Endometrial microvascular endothelial cells (primary cell): ENCODE data around the gene DTL. TPM values are rescaled to one million over a fixed set of nuclear protein-coding genes. Genes with fewer than 3 reads are reported as not detected.

ENCODE experiments used
- in situ Hi-C: cut with HindIII; loops from 2 replicates; pipeline ENCODE4 v1.10.0; 2017; ENCODE audit warnings: low sequenced_read_pairs, low pct_unique_long_range_greater_than_20kb; ENCODE audit errors: inconsistent ontology term
- total RNA-seq: library from RNA; depleted of rRNA; stranded (reverse); fragments of >200 nt; gene quantifications from one replicate; pipeline ENCODE4 v1.2.3, GENCODE V29; 2015; ENCODE audit errors: inconsistent ontology term

DTL gene
- total RNA-seq, 1 donor from 2014 or later, result 19.1 TPM

DNA sequence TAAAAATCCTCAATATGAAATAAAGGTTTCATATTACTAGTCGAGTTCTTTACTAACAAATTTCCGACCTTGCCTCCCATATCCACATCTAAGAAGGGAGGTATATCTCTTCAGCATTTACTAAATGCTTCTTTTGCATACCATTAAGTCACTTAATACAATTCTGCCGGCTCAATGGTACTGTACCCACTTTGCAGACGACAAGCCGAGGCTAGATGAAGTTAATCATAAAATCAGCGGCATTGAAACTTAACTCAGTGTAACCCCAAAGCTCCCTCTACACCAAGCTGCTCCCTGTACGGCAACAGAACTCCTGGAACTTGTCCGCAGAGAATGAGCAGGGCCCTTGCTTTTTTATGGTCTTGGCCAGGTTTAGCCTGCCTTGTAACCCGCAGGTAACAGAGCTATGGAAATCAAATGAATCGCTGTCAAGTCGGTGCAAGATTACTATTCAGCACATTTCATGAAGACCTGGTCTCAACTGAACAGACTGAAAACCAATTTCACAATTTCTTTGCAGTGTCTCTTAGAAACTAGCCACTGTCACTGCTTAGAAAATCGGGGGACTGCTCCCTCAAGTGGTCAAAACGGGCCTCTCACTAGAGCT, 929 bp upstream of the DTL start:
- in situ Hi-C loops, result no loop called here

GRCh38 chr1:212035835-212036605, 472 bp downstream of the DTL start:
- in situ Hi-C loops, result no loop called here

GRCh38 chr1:212037900-212038299, 2.4 kb downstream of the DTL start:
- in situ Hi-C loops, result no loop called here

- in situ Hi-C loops, result no loop called here
Measured at GRCh38 chr1:212039622-212040021, 4.1 kb downstream of the DTL start.

GRCh38 chr1:212040629-212041412, 5.3 kb downstream of the DTL start:
- in situ Hi-C loops, result no loop called here

DNA sequence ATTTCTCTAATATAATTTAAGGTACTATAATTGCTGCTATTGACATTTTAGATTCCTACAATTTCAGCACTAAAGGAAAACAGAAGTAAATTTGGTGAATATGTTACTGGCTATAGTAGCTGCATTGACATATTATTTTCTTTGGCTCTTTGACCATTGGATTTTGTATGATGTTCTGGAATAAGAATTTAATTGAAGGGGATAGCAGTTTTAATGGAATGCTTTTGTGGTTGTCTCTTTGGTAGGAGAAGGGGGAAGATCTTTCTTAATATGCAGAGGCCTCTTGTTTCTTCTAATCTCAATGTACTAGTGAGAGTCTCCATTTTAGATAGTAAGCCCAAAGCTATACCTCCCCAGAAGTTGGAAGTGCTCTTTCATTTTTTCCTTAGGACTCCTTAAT, 6.9 kb downstream of the DTL start:
- in situ Hi-C loops, result no loop called here

DNA sequence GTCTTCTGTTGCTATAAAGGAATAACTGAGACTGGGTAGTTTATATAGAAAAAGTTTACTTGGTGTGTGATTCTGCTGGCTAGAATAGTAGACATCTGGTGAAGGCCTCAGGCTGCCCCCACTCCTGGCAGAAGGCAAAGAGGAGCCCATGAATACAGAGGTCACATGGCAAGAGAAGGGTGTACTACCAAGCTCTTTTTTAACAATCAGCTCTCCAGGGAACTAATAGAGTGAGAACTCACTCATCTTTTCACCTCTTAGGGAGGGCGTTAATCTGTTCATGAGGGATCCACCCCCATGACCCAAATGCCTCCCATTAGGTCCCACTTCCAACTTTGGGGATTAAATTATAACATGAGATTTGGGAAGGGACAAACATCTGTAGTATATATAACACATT, 9.3 kb downstream of the DTL start:
- in situ Hi-C loops, result no loop called here

DNA sequence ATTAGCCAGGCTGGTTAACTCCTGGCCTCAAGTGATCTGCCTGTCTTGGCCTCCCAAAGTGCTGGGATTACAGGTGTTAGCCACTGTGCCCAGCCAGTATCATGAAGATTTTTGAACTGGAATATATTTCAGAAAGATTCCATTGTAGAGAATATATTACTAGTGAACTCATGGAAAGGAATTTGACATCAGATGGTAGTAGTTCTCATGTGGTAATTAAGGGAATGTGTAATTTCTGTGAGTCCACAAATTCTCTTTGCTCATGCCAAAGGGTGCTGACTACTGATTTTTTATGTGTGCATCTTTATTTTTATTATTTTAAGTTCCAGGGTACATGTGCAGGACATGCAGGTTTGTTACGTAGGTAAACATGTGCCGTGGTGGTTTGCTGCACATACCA, 10.4 kb downstream of the DTL start:
- in situ Hi-C loops, result no loop called here

DNA sequence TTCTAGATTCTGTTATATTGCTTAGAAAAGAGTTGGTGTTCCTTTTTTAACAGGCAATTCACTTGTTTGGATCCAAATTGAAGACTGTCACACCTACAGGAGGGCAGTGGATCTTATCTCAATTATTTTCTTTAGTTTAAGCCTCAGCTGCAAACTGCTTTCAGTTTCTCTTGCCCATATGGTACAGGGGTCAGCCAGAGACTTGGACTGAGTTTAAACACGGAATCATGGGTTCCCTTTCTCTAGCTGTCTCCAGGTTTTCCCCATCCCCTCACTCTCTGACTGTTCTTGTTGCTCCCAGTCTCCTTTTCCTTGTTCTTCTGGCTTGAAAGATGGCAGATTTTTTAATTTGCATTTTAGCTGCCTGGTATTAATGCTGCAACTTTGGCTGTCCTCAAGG, 18.4 kb downstream of the DTL start:
- in situ Hi-C loops, result no loop called here

GRCh38 chr1:212055333-212055732, 19.8 kb downstream of the DTL start:
- in situ Hi-C loops, result no loop called here

DNA sequence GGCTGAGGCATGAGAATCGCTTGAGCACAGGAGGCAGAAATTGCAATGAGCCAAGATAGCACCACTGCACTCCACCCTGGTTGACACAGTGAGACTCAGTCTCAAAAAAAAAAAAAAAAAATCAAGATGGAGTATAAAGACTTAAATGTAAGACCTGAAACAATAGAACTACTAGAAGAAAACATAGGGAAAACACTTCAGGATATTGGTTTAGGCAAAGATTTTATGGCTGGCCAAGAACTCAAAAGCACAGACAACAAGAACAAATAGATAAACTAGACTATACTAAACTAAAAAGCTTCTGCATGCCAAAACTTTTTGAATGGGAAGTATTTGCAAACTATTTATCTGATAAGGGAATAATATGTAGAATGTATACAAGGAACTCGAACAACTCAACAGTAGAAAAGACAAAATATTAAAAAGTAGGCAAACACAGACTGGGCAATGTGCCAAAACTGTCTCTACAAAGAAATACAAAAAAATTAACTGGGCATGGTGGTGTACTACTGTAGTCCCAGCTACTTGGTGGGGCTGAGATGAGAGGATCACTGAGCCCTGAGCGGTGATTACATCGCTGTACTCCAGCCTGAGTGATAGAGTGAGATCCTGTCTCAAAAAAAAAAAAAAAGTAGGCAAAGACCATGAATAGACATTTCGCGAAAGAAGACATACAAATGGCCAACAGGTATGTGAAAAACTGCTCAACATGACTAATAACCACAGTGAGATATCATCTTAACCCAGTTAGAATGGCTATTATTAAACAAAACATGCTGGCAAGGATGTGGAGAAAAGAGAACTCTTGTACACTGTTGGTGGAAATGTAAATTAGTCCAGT, 25.3 kb downstream of the DTL start:
- in situ Hi-C loops, result no loop called here

- in situ Hi-C loops, result no loop called here
Measured at GRCh38 chr1:212062832-212063438, 27.4 kb downstream of the DTL start.

GRCh38 chr1:212067787-212068186, 32.2 kb downstream of the DTL start:
- in situ Hi-C loops, result no loop called here

DNA sequence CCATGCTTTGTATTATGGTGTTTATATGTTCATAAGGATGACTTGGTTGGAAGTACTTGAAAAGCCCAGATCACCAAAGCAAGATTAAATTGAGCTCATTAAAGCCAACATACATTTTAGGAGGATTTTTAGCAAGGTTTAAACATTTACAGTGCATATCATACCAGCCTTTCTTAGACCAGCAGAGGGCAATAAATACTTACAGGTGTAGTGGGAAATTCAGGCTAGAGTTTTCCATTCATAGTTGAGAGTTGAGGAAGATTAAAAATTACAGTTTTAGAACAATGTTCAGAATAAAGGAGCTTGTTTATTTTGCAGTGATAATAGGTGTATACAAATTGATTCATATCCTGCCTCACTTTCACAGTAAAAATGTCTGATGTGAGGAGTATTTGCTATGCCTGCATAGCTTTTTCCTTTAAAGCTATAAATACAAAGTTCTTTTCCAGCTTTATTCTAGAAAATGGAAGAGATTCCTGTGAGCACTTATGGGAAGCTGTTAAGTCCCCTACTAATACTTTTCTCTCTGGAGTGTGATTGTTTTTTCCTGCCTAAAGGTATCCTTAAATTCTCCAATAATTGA, 35.3 kb downstream of the DTL start:
- in situ Hi-C loops, result no loop called here

- in situ Hi-C loops, result no loop called here
Measured at GRCh38 chr1:212072047-212072446, 36.5 kb downstream of the DTL start.

DNA sequence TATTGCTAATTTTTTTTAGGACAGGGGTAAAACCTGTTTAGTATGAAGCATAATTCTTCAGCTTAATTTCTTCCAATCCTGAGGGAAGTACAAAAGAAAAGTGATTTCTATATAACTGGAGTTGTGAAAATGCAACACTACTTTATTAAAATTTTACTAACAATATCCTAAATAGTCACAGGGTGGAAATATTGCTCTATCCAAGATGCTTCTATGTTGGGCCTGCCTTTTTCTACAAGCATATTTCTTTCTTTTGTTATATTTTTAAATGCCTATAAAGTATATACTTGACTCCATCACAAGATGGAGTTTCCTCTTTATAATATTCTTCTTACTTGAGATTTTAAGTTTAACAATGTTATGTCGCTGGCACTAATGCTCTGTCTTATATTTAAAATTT, 37.9 kb downstream of the DTL start:
- in situ Hi-C loops, result no loop called here

GRCh38 chr1:212074313-212074712, 38.8 kb downstream of the DTL start:
- in situ Hi-C loops, result no loop called here

GRCh38 chr1:212074856-212075255, 39.3 kb downstream of the DTL start:
- in situ Hi-C loops, result loop anchor here (25.0 kb wide), 1 partner anchor 212 kb away; the partner anchor contains the start of gene PPP2R5A
